Measurements from ENCODE around the gene DCST1.
"Not testable (repeated sequence)": the region's sequence is repeated elsewhere in the genome, so short reads cannot be mapped to it uniquely, and the experiment has no call there.

Gene DCST1

GRCh38 chr1:155033524-155033923 lies at the start of gene DCST1, which contains the start of gene DCST2:
Gene DCST1 (plus strand): TSS chr1:155033824. CDS start chr1:155034037, 213 bp downstream.
Gene DCST2 (minus strand): TSS chr1:155033781. CDS start chr1:155033701, 80 bp downstream.
- no peak for DNase-seq

GRCh38 chr1:154986736-154987135 lies 46.9 kb upstream of the DCST1 start:
- not testable (repeated sequence) for DNase-seq

GRCh38 chr1:154987326-154987725 lies 46.3 kb upstream of the DCST1 start:
- no peak for DNase-seq

GRCh38 chr1:154988058-154988954 lies 45.3 kb upstream of the DCST1 start:
- no peak for DNase-seq

- DNase-seq, result no peak
Measured at GRCh38 chr1:154989195-154989860, 44.3 kb upstream of the DCST1 start.

GRCh38 chr1:154990276-154990675 lies 43.3 kb upstream of the DCST1 start:
- no peak for DNase-seq

- no peak for DNase-seq
Measured at GRCh38 chr1:154992721-154993571, 40.7 kb upstream of the DCST1 start.

- no peak for DNase-seq
Measured at GRCh38 chr1:154993572-154994268, 39.9 kb upstream of the DCST1 start, which contains the start of gene LENEP. Gene LENEP (plus strand): TSS chr1:154993586. CDS start chr1:154993608, 22 bp downstream.

GRCh38 chr1:154994269-154994587 lies 39.4 kb upstream of the DCST1 start:
- DNase-seq, result no peak

GRCh38 chr1:154994591-154994990 lies 39.0 kb upstream of the DCST1 start:
- no peak for DNase-seq

- DNase-seq, result not testable (repeated sequence)
Measured at GRCh38 chr1:154995301-154995983, 38.2 kb upstream of the DCST1 start.

- no peak for DNase-seq
Measured at GRCh38 chr1:154996966-154997701, 36.5 kb upstream of the DCST1 start.

- no peak for DNase-seq
Measured at GRCh38 chr1:154998201-154998780, 35.3 kb upstream of the DCST1 start.

GRCh38 chr1:154998818-154999570 lies 34.6 kb upstream of the DCST1 start:
- DNase-seq, result no peak

GRCh38 chr1:154999571-155000410 lies 33.8 kb upstream of the DCST1 start:
- DNase-seq, result no peak

- DNase-seq, result no peak
Measured at GRCh38 chr1:155000411-155000725, 33.3 kb upstream of the DCST1 start.

GRCh38 chr1:155000726-155001424 lies 32.7 kb upstream of the DCST1 start:
- no peak for DNase-seq

- DNase-seq, result no peak
Measured at GRCh38 chr1:155001425-155001674, 32.3 kb upstream of the DCST1 start.
